Stimulated activated naive CD8-positive, alpha-beta T cell treated with anti-CD3 and anti-CD28 coated beads, Interleukin-15, Interleukin-2, amounts not matched to agents 100 U/mL and 50 U/mL, for 24 hours (primary cell): ENCODE measurements around the gene BLTP3A.

Experiments
- ATAC-seq: fragments of 150-1000 bp; cut with Tn5 transposase; one replicate; pipeline ENCODE4 v1.10.0; 2021
- DNase-seq: peaks from one replicate; pipeline ENCODE4 v3.0.0; 2021

The BLTP3A gene

GRCh38 chr6:34829137-34829536 lies 37.3 kb downstream of the BLTP3A start:
- DNase-seq (no peak), ATAC-seq (no peak)

GRCh38 chr6:34832942-34833341 lies 41.1 kb downstream of the BLTP3A start:
- ATAC-seq (no peak), DNase-seq (no peak)

- ATAC-seq (no peak), DNase-seq (no peak)
These were observed 43.1 kb downstream of the BLTP3A start for GRCh38 chr6:34834789-34835518.

GRCh38 chr6:34836008-34836407 lies 44.1 kb downstream of the BLTP3A start:
- no peak for ATAC-seq
- DNase-seq: no peak

GRCh38 chr6:34836451-34836850 lies 44.6 kb downstream of the BLTP3A start:
- DNase-seq: no peak
- no peak for ATAC-seq

- DNase-seq: no peak
- ATAC-seq: no peak
These were observed 45.6 kb downstream of the BLTP3A start for GRCh38 chr6:34837528-34837927.

GRCh38 chr6:34839666-34840352 lies 47.9 kb downstream of the BLTP3A start:
- ATAC-seq (no peak), DNase-seq (no peak)
